ENCODE data around the gene TCAF2. TPM values are rescaled to one million over a fixed set of nuclear protein-coding genes. Genes with fewer than 3 reads are reported as not detected.
A peak's percentile ranks its signal among the peaks of the same experiment; 100 is the strongest.
"Not testable (repeated sequence)": the region's sequence is repeated elsewhere in the genome, so short reads cannot be mapped to it uniquely, and the experiment has no call there.

The TCAF2 gene
- total and polyA plus RNA-seq, 2 of the 8 experiments (the other 6 are each of a cell fraction or from before 2014, with no cell fraction given): 0.06 to 0.20 TPM

GRCh38 chr7:143588183-143588582 lies 32.6 kb upstream of the TCAF2 start:
- H4K5ac ChIP-seq (ENCODE audit: insufficient read length, low read depth, low read length); H3K4me1 ChIP-seq (replicated peaks in 1 of 4; ENCODE audit: control insufficient read depth in 3 of 4, insufficient read depth in 4 of 4, low read length in 3 of 4); H2BK5ac ChIP-seq (ENCODE audit: low read depth, low read length); H3K23ac ChIP-seq (ENCODE audit: insufficient read length); H3K79me1 ChIP-seq (ENCODE audit: low read depth, low read length); H3K56ac ChIP-seq (replicated peaks; ENCODE audit: insufficient read length, low read depth, low read length); H2BK20ac ChIP-seq (ENCODE audit: low read length); H4K91ac ChIP-seq (replicated peaks; ENCODE audit: insufficient read length, low read length); POLR2A ChIA-PET (ENCODE audit: partially characterized antibody); H3K18ac ChIP-seq (ENCODE audit: extremely low read depth, low read length); H3K14ac ChIP-seq (ENCODE audit: insufficient read length); H3K4ac ChIP-seq (replicated peaks; ENCODE audit: insufficient read length, low read depth, low read length); H3K27ac ChIP-seq (ENCODE audit: low read depth, low read length); H2AFZ ChIP-seq (ENCODE audit: low read length); H2AK5ac ChIP-seq (ENCODE audit: low read depth, low read length); H2BK15ac ChIP-seq (ENCODE audit: low read length); H2BK120ac ChIP-seq (replicated peaks; ENCODE audit: low read depth, low read length); H3K4me3 ChIP-seq (ENCODE audit: extremely low read depth in 1 of 4, insufficient read depth in 2 of 4, low read depth in 3 of 4, low read length in 4 of 4); H3K9ac ChIP-seq (replicated peaks in 1 of 4; ENCODE audit: extremely low read depth in 1 of 4, low read depth in 3 of 4, low read length in 3 of 4); H3K27me3 ChIP-seq (replicated peaks in 1 of 4; ENCODE audit: control insufficient read depth in 3 of 4, extremely low read depth in 1 of 4, insufficient read depth in 3 of 4, low read length in 3 of 4); H3K4me2 ChIP-seq (ENCODE audit: insufficient read depth in 1 of 2, low read depth in 2 of 2, low read length in 2 of 2); H3K23me2 ChIP-seq (ENCODE audit: low read depth, low read length); DNase-seq (ENCODE audit: low read depth in 1 of 2, low spot score in 2 of 2); H3K79me2 ChIP-seq (ENCODE audit: control insufficient read depth in 1 of 2, insufficient read depth in 2 of 2, low read length in 2 of 2); CTCF ChIA-PET (ENCODE audit: partially characterized antibody); H4K8ac ChIP-seq (ENCODE audit: extremely low read depth, insufficient read depth, low read length); H3K9me3 ChIP-seq (ENCODE audit: insufficient read depth in 2 of 2, low read depth in 1 of 2, low read length in 1 of 2); H3K36me3 ChIP-seq (ENCODE audit: control insufficient read depth in 2 of 4, insufficient read depth in 4 of 4, low read length in 3 of 4); H2BK12ac ChIP-seq (ENCODE audit: low read depth, low read length); H4K20me1 ChIP-seq (replicated peaks in 1 of 2; ENCODE audit: control insufficient read depth in 1 of 2, insufficient read depth in 2 of 2, low read length in 2 of 2): not testable (repeated sequence)
- WGBS, 2 experiments (ENCODE audit: extremely low coverage in 1 of 2, insufficient coverage in 1 of 2, insufficient read length in 1 of 2, insufficient replicate concordance in 2 of 2, low coverage in 1 of 2, low lambda C conversion rate in 2 of 2, missing lambda C conversion rate in 1 of 2): 89% methylated on average over 2 of the region's 3 CpGs; no CpG with 5 or more reads in 1 of the 2 experiments
- peak; percentile 19 for FAIRE-seq

- H3K23me2 ChIP-seq (ENCODE audit: low read depth, low read length); H3K27me3 ChIP-seq (replicated peaks in 1 of 4; ENCODE audit: control insufficient read depth in 3 of 4, extremely low read depth in 1 of 4, insufficient read depth in 3 of 4, low read length in 3 of 4); H3K23ac ChIP-seq (ENCODE audit: insufficient read length); H3K9ac ChIP-seq (replicated peaks in 1 of 4; ENCODE audit: extremely low read depth in 1 of 4, low read depth in 3 of 4, low read length in 3 of 4); H4K20me1 ChIP-seq (replicated peaks in 1 of 2; ENCODE audit: control insufficient read depth in 1 of 2, insufficient read depth in 2 of 2, low read length in 2 of 2); H3K4me1 ChIP-seq (replicated peaks in 1 of 4; ENCODE audit: control insufficient read depth in 3 of 4, insufficient read depth in 4 of 4, low read length in 3 of 4); H2BK5ac ChIP-seq (ENCODE audit: low read depth, low read length); H3K4ac ChIP-seq (replicated peaks; ENCODE audit: insufficient read length, low read depth, low read length); H3K9me3 ChIP-seq (ENCODE audit: insufficient read depth in 2 of 2, low read depth in 1 of 2, low read length in 1 of 2); H2AFZ ChIP-seq (ENCODE audit: low read length); DNase-seq (ENCODE audit: low read depth in 1 of 2, low spot score in 2 of 2); H3K56ac ChIP-seq (replicated peaks; ENCODE audit: insufficient read length, low read depth, low read length); H3K18ac ChIP-seq (ENCODE audit: extremely low read depth, low read length); H3K79me2 ChIP-seq (ENCODE audit: control insufficient read depth in 1 of 2, insufficient read depth in 2 of 2, low read length in 2 of 2); POLR2A ChIA-PET (ENCODE audit: partially characterized antibody); H2BK12ac ChIP-seq (ENCODE audit: low read depth, low read length); H3K4me2 ChIP-seq (ENCODE audit: insufficient read depth in 1 of 2, low read depth in 2 of 2, low read length in 2 of 2); H3K36me3 ChIP-seq (ENCODE audit: control insufficient read depth in 2 of 4, insufficient read depth in 4 of 4, low read length in 3 of 4); H4K91ac ChIP-seq (replicated peaks; ENCODE audit: insufficient read length, low read length); H3K4me3 ChIP-seq (ENCODE audit: extremely low read depth in 1 of 4, insufficient read depth in 2 of 4, low read depth in 3 of 4, low read length in 4 of 4); H4K8ac ChIP-seq (ENCODE audit: extremely low read depth, insufficient read depth, low read length); H3K27ac ChIP-seq (ENCODE audit: low read depth, low read length); CTCF ChIA-PET (ENCODE audit: partially characterized antibody); H2BK15ac ChIP-seq (ENCODE audit: low read length); H2BK20ac ChIP-seq (ENCODE audit: low read length); H4K5ac ChIP-seq (ENCODE audit: insufficient read length, low read depth, low read length); H3K14ac ChIP-seq (ENCODE audit: insufficient read length); H3K79me1 ChIP-seq (ENCODE audit: low read depth, low read length); H2BK120ac ChIP-seq (replicated peaks; ENCODE audit: low read depth, low read length); H2AK5ac ChIP-seq (ENCODE audit: low read depth, low read length): not testable (repeated sequence)
- peak; percentile 24 for FAIRE-seq
Measured at GRCh38 chr7:143589897-143590296, 30.9 kb upstream of the TCAF2 start.

Data from H1 (cell line).